ENCODE results near the gene COL5A1.
A peak's percentile ranks its signal among the peaks of the same experiment; 100 is the strongest.

COL5A1 gene

GRCh38 chr9:134784577-134785305 is 143.1 kb downstream of the COL5A1 start:
- Histone ChIP-seq H3K36me3 (peaks cover 60% of the 10 kb centered on the region), H4K20me1 (peaks cover 63% of the 10 kb centered on the region)

GRCh38 chr9:134785325-134786108 is 143.9 kb downstream of the COL5A1 start:
- Histone ChIP-seq H3K27ac (no peak overlapping the region), H3K4me3 (no peak overlapping the region), H3K4me2 (no peak overlapping the region), H3K9ac (no peak overlapping the region), H3K27me3 (peaks cover 5% of the 10 kb centered on the region; the same call in 1 of the 2 replicates), H3K9me3 (no peaks in the 10 kb centered on the region), H3K4me1 (peaks cover 49% of the 10 kb centered on the region), H4K20me1 (peaks cover 55% of the 10 kb centered on the region), H3K36me3 (peaks cover 56% of the 10 kb centered on the region)
- TF ChIP-seq Cebpa-rat (IDR thresholded peaks at IDR 0.05) = no peak

More at GRCh38 chr9:134784577-134785305, 143.1 kb downstream of the COL5A1 start:
- Histone ChIP-seq H3K4me3 (no peak overlapping the region), H3K9me3 (no peaks in the 10 kb centered on the region), H3K27me3 (peaks cover 5% of the 10 kb centered on the region; the same call in 1 of the 2 replicates), H3K4me2 (0 out of 2 replicates have a peak overlapping the region, but pooled peaks have one; percentile 81), H3K9ac (no peak overlapping the region), H3K4me1 (peaks cover 57% of the 10 kb centered on the region), H3K27ac (no peak overlapping the region)
- no peak for TF ChIP-seq Cebpa-rat (IDR thresholded peaks at IDR 0.05)

- H3K4me3 ChIP-seq = no peak overlapping the region
- peaks cover 63% of the 10 kb centered on the region for H3K36me3 ChIP-seq
- H3K4me1 ChIP-seq = peaks cover 26% of the 10 kb centered on the region
- H3K4me2 ChIP-seq = no peak overlapping the region
- no peaks in the 10 kb centered on the region for H3K27me3 ChIP-seq
- no peak overlapping the region for H3K27ac ChIP-seq
- no peaks in the 10 kb centered on the region for H3K9me3 ChIP-seq
- peaks cover 31% of the 10 kb centered on the region for H4K20me1 ChIP-seq
- TF ChIP-seq Cebpa-rat (IDR thresholded peaks at IDR 0.05) = no peak
- H3K9ac ChIP-seq = no peak overlapping the region
These were observed 146.3 kb downstream of the COL5A1 start for GRCh38 chr9:134787601-134788531.

GRCh38 chr9:134789168-134789567 is 147.6 kb downstream of the COL5A1 start:
- H3K9me3 ChIP-seq = no peaks in the 10 kb centered on the region
- H3K4me2 ChIP-seq = no peak overlapping the region
- no peak overlapping the region for H3K9ac ChIP-seq
- H3K27ac ChIP-seq = no peak overlapping the region
- H3K27me3 ChIP-seq = no peaks in the 10 kb centered on the region
- peaks cover 18% of the 10 kb centered on the region for H4K20me1 ChIP-seq
- no peak overlapping the region for H3K4me3 ChIP-seq
- H3K4me1 ChIP-seq = peaks cover 13% of the 10 kb centered on the region
- H3K36me3 ChIP-seq = peaks cover 75% of the 10 kb centered on the region
- no peak for TF ChIP-seq Cebpa-rat (IDR thresholded peaks at IDR 0.05)

GRCh38 chr9:134791009-134791408 is 149.4 kb downstream of the COL5A1 start:
- peaks cover 8% of the 10 kb centered on the region for H4K20me1 ChIP-seq
- H3K4me1 ChIP-seq = no peaks in the 10 kb centered on the region
- no peaks in the 10 kb centered on the region for H3K9me3 ChIP-seq
- H3K4me2 ChIP-seq = no peak overlapping the region
- H3K27me3 ChIP-seq = no peaks in the 10 kb centered on the region
- H3K27ac ChIP-seq = no peak overlapping the region
- H3K4me3 ChIP-seq = no peak overlapping the region
- no peak for TF ChIP-seq Cebpa-rat (IDR thresholded peaks at IDR 0.05)
- peaks cover 79% of the 10 kb centered on the region for H3K36me3 ChIP-seq
- no peak overlapping the region for H3K9ac ChIP-seq

GRCh38 chr9:134792627-134793026 is 151.0 kb downstream of the COL5A1 start:
- H3K9ac ChIP-seq = no peak overlapping the region
- peaks cover 81% of the 10 kb centered on the region for H3K36me3 ChIP-seq
- H3K27me3 ChIP-seq = no peaks in the 10 kb centered on the region
- H3K4me1 ChIP-seq = no peaks in the 10 kb centered on the region
- H3K4me2 ChIP-seq = no peak overlapping the region
- no peaks in the 10 kb centered on the region for H3K9me3 ChIP-seq
- no peak overlapping the region for H3K4me3 ChIP-seq
- TF ChIP-seq Cebpa-rat (IDR thresholded peaks at IDR 0.05) = no peak
- no peak overlapping the region for H3K27ac ChIP-seq
- H4K20me1 ChIP-seq = peaks cover 6% of the 10 kb centered on the region; the same call in 1 of the 2 replicates

GRCh38 chr9:134793288-134794188 is 151.9 kb downstream of the COL5A1 start:
- Histone ChIP-seq H3K27me3 (no peaks in the 10 kb centered on the region), H3K27ac (no peak overlapping the region), H3K4me1 (no peaks in the 10 kb centered on the region), H4K20me1 (peaks cover 6% of the 10 kb centered on the region), H3K4me3 (no peak overlapping the region), H3K4me2 (no peak overlapping the region), H3K9ac (no peak overlapping the region), H3K9me3 (no peaks in the 10 kb centered on the region), H3K36me3 (peaks cover 84% of the 10 kb centered on the region)
- no peak for TF ChIP-seq Cebpa-rat (IDR thresholded peaks at IDR 0.05)

GRCh38 chr9:134794663-134795370 is 153.2 kb downstream of the COL5A1 start:
- Histone ChIP-seq H3K4me3 (no peak overlapping the region), H3K9me3 (no peaks in the 10 kb centered on the region), H3K4me2 (no peak overlapping the region), H3K36me3 (peaks cover 87% of the 10 kb centered on the region), H3K4me1 (no peaks in the 10 kb centered on the region), H3K27ac (no peak overlapping the region), H3K27me3 (no peaks in the 10 kb centered on the region), H4K20me1 (peaks cover 14% of the 10 kb centered on the region), H3K9ac (no peak overlapping the region)
- no peak for TF ChIP-seq Cebpa-rat (IDR thresholded peaks at IDR 0.05)
